ENCODE data around the gene ZNF564. TPM values are rescaled to one million over a fixed set of nuclear protein-coding genes. Genes with fewer than 3 reads are reported as not detected.
A peak's percentile ranks its signal among the peaks of the same experiment; 100 is the strongest.

Gene ZNF564
- total RNA-seq, 4 donors from 2014 or later = 16.4 to 25.6 (median 19.6) TPM

DNA sequence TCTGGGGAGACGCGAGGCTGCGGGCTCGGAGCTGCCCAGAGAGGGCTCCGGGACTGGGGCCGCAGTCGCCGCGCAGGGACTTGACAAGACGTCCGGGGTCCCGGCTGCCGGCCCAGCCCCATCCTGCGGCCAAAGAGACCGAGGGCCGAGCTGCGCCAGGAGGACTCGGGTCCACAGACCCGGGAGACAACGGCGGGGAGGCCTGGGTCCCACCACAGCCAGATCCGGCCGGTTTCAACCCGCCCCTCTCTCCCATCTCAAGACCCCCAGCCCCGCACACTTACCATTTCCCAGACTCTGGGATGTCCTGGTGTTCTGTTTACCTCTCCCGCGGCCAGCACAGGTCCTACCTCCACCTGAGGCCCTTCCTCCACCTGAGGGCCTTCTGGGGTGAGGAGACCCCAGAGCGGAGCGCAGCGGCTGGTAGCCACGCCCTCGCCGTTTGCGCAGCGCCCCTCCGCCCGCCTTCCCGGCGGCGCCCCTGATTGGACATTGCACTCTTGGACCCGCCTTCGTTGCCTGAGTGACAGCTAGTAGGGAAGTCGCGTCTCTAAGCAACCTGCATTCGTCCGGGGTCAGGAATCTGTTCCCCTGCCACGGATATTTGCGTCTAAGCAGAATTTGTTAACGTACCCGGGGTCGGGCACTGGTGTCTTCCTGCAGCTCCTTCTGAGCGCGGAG, 66.8 kb downstream of the ZNF564 start, which contains the start of gene ZNF709:
Gene ZNF709 (minus strand): TSS at position 446 of the 681 bp plus-strand sequence. CDS start 159 bp downstream, at position 287.
- WGBS, 2 donors (ENCODE audit: low coverage in 1 of 2) = 1% methylated on average over 51 of the region's 53 CpGs; no CpG with 5 or more reads in 1 of the 2 donors
- H3K4me1 ChIP-seq = peaks cover 0 to 23% (median 8%) of the 10 kb centered on the region in 4 donors
- H3K36me3 ChIP-seq = no peaks in the 10 kb centered on the region
- H3K27me3 ChIP-seq = no peaks in the 10 kb centered on the region
- intact Hi-C loops (cut with DNase I; ENCODE audit: low total_unique reads) = no loop called here
- H3K4me3 ChIP-seq = peak within 1 kb of the TSS; percentile 61 to 95 (median 84)
- H3K9me3 ChIP-seq = no peaks in the 10 kb centered on the region
- in situ Hi-C loops (cut with MboI; ENCODE audit: low pct_ligation_motif_present in 1 of 4, low pct_unique_long_range_greater_than_20kb in 1 of 4, low sequenced_read_pairs in 3 of 4) = no loop called here
- TF ChIP-seq EP300 (IDR thresholded peaks at IDR 0.05; ENCODE audit: low read depth) (no peak), POLR2A (IDR thresholded peaks at IDR 0.05) (peak; percentile 45), POLR2AphosphoS5 (IDR thresholded peaks at IDR 0.05) (peak in 2 of 3 donors; percentile 52 to 68)
- peak within 1 kb of the TSS; percentile 76 to 80 (median 77) for H3K27ac ChIP-seq
- DNase-seq = peak; percentile 93

DNA sequence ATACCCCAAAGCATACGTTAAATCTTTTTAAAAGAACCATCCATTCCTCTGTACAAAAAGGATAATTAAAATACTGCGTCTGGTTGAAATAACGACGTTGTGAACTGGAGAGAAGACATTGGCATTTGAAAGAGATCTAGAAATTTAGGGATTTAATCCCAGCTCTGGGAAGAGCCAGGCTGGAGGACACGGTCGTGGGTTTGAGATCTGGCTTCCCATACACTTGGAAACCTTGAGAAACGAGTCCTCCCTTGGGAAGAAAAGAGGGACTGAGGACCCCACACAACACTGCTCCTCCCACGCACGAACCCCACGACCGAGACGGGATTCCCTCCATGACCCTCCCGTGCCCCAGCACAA, 67.3 kb downstream of the ZNF564 start:
- peaks cover 0 to 24% (median 8%) of the 10 kb centered on the region in 4 donors for H3K4me1 ChIP-seq
- no peaks in the 10 kb centered on the region for H3K9me3 ChIP-seq
- 0 to 20% methylated on average over 1 to 13 of the region's 13 CpGs for WGBS, 2 donors (ENCODE audit: low coverage in 1 of 2)
- in situ Hi-C loops (cut with MboI; ENCODE audit: low pct_ligation_motif_present in 1 of 4, low pct_unique_long_range_greater_than_20kb in 1 of 4, low sequenced_read_pairs in 3 of 4) = no loop called here
- peak overlapping the region; percentile 61 to 95 (median 84) for H3K4me3 ChIP-seq
- H3K36me3 ChIP-seq = no peaks in the 10 kb centered on the region
- H3K27ac ChIP-seq = peak overlapping the region; percentile 76 to 80 (median 77)
- intact Hi-C loops (cut with DNase I; ENCODE audit: low total_unique reads) = no loop called here
- H3K27me3 ChIP-seq = no peaks in the 10 kb centered on the region
- no peak for TF ChIP-seq POLR2A (IDR thresholded peaks at IDR 0.05)
- TF ChIP-seq POLR2AphosphoS5 (IDR thresholded peaks at IDR 0.05) = no peak
- TF ChIP-seq, protein P1, sequence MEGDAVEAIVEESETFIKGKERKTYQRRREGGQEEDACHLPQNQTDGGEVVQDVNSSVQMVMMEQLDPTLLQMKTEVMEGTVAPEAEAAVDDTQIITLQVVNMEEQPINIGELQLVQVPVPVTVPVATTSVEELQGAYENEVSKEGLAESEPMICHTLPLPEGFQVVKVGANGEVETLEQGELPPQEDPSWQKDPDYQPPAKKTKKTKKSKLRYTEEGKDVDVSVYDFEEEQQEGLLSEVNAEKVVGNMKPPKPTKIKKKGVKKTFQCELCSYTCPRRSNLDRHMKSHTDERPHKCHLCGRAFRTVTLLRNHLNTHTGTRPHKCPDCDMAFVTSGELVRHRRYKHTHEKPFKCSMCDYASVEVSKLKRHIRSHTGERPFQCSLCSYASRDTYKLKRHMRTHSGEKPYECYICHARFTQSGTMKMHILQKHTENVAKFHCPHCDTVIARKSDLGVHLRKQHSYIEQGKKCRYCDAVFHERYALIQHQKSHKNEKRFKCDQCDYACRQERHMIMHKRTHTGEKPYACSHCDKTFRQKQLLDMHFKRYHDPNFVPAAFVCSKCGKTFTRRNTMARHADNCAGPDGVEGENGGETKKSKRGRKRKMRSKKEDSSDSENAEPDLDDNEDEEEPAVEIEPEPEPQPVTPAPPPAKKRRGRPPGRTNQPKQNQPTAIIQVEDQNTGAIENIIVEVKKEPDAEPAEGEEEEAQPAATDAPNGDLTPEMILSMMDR (IDR thresholded peaks at IDR 0.05) = no peak
- TF ChIP-seq EP300 (IDR thresholded peaks at IDR 0.05; ENCODE audit: low read depth) = no peak
- DNase-seq = no peak

DNA sequence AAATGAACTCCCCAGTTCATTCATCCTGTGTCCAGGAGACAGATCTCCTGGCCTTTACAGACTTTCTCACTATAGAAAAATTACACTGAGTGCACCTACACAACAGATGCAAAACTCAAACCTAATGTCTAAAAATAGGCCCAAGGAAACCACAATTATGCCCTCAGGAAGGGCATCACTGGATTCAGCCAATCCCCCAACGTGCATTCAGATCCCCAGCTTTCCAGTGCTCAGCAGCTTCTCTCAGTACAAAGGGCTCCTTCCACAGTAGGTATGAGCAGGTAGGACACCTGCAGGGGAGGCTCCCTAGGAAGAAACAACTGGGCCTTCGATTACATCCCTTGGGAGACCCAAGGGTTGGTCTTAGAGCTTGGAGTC, 68.8 kb downstream of the ZNF564 start:
- Histone ChIP-seq H3K27ac (no peak overlapping the region), H3K27me3 (no peaks in the 10 kb centered on the region), H3K4me1 (peaks cover 0 to 31% (median 8%) of the 10 kb centered on the region in 4 donors), H3K4me3 (no peak overlapping the region), H3K36me3 (no peaks in the 10 kb centered on the region), H3K9me3 (no peaks in the 10 kb centered on the region)
- DNase-seq = no peak
- WGBS, 2 donors (ENCODE audit: low coverage in 1 of 2) = 60 to 67% methylated on average over 1 to 2 of the region's 2 CpGs
- intact Hi-C loops (cut with DNase I; ENCODE audit: low total_unique reads) (no loop called here), in situ Hi-C loops (cut with MboI; ENCODE audit: low pct_ligation_motif_present in 1 of 4, low pct_unique_long_range_greater_than_20kb in 1 of 4, low sequenced_read_pairs in 3 of 4) (no loop called here)
- no peak for TF ChIP-seq POLR2AphosphoS5 (IDR thresholded peaks at IDR 0.05)
- TF ChIP-seq, protein P1 (IDR thresholded peaks at IDR 0.05) = no peak

DNA sequence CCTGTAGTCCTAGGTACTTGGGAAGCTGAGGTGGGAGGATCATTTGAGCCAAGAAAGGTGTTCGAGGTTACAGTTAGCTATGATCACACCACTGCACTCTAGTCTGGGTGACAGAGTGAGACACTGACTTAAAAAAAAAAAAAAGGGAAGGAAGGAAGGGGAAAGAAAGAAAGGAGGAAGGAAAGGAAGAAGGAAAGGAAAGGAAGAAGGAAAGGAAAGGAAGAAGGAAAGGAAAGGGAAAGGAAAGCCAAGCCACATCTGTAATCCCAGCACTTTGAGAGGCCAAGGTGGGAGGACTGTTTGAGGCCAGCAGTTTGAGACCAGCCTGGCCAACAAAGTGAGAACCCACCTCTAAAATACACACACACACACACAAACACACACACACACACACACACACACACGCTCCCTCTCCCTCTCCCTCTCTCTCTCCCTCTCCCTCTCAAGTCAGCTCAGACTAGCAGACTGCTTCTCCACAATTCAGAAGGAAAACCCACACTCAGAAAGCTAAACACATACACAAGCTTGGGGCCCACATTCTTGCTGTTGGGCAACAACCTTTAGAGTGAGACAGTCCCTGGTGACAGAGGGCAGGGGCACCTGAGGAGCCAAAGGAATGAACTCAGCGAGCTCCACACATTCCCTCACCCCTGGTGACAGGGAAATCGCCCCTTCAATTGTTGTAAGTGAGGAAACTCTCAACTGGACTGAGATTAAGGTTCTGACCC, 69.3 kb downstream of the ZNF564 start:
- in situ Hi-C loops (cut with MboI; ENCODE audit: low pct_ligation_motif_present in 1 of 4, low pct_unique_long_range_greater_than_20kb in 1 of 4, low sequenced_read_pairs in 3 of 4) (no loop called here), intact Hi-C loops (cut with DNase I; ENCODE audit: low total_unique reads) (no loop called here)
- no peak overlapping the region for H3K4me3 ChIP-seq
- TF ChIP-seq POLR2AphosphoS5 (IDR thresholded peaks at IDR 0.05) (no peak), POLR2A (IDR thresholded peaks at IDR 0.05) (no peak)
- no peaks in the 10 kb centered on the region for H3K27me3 ChIP-seq
- no peaks in the 10 kb centered on the region for H3K36me3 ChIP-seq
- no peak overlapping the region for H3K27ac ChIP-seq
- WGBS, 2 donors (ENCODE audit: low coverage in 1 of 2) = 77 to 85% methylated on average over 1 to 4 of the region's 4 CpGs
- no peaks in the 10 kb centered on the region for H3K9me3 ChIP-seq
- H3K4me1 ChIP-seq = peaks cover 0 to 31% (median 8%) of the 10 kb centered on the region in 4 donors
- DNase-seq = no peak

DNA sequence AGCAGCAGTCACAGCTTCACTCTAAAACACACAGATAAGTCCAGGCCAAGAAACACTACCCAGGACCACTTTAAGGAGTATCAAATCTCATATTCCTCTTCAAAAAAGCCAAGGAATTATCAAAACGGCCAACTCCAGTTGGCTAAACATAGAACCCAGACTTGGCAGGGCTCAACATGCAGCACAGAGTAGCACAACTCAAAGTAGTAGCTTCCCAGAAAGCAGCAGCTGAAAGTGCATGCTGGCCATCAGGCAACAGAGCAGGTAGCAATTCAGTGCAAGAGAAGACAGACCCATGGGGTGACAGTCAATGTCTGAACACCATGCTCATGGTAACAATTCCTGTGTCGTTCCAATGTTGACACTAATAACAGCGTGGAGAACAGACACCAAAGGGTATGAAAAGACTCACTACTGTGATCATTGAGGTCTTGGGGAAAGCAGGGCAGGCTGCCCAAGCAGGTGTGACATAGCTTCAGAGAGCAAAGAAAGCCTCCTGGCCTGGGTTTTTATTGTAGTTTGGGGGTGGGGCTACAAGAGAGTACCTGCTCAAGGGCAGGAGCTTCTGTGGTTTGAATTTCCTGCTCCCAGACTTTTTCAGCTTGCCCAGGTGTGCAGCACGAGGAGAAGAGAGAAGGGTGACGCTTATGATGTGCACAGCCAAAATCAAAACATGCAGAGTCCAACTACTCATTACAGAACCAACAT, 72.9 kb downstream of the ZNF564 start:
- Histone ChIP-seq H3K27ac (no peak overlapping the region), H3K4me3 (no peak overlapping the region), H3K36me3 (no peaks in the 10 kb centered on the region), H3K9me3 (no peaks in the 10 kb centered on the region), H3K27me3 (no peaks in the 10 kb centered on the region), H3K4me1 (peaks cover 0 to 18% (median under 1%) of the 10 kb centered on the region in 4 donors)
- TF ChIP-seq EP300 (IDR thresholded peaks at IDR 0.05; ENCODE audit: low read depth) = no peak
- no peak for TF ChIP-seq POLR2A (IDR thresholded peaks at IDR 0.05)
- peak; percentile 42 for DNase-seq
- intact Hi-C loops (cut with DNase I; ENCODE audit: low total_unique reads) = no loop called here
- WGBS, 2 donors (ENCODE audit: low coverage in 1 of 2) = 21 to 45% methylated on average over 2 to 5 of the region's 5 CpGs
- in situ Hi-C loops (cut with MboI; ENCODE audit: low pct_ligation_motif_present in 1 of 4, low pct_unique_long_range_greater_than_20kb in 1 of 4, low sequenced_read_pairs in 3 of 4) = no loop called here

Small RNA genes within 50 kb of the gene (small RNA-seq; reads per million reads assigned to genes)
- gene MTCO1P27 (0 reads per million in 4 donors), gene PPIAP20 (0 reads per million in 4 donors)

Other genes with a start within 250 kb of the ZNF564 start
- gene ZNF563, start 217.8 kb downstream of the ZNF564 start, total RNA-seq = 1 to 10 TPM; 1.2 to 6.5 (median 3.4) TPM
- 1 to 10 TPM in 1 of 4 donors, under 1 TPM in 1, not detected in 2; 0.96 to 2.2 TPM for gene ZNF442, start 185.8 kb downstream of the ZNF564 start, total RNA-seq
- gene ZNF799, start 150.2 kb downstream of the ZNF564 start, total RNA-seq = 1 to 10 TPM; 5.4 to 9.4 (median 7.9) TPM
- gene ZNF443, start 110.5 kb downstream of the ZNF564 start, total RNA-seq = 1 to 10 TPM; 1.8 to 8.1 (median 7.0) TPM
- gene ZNF709, start 66.7 kb downstream of the ZNF564 start, total RNA-seq = 1 to 10 TPM; 1.1 to 4.1 (median 2.2) TPM
- 10 to 100 TPM in 2 of 4 donors, 1 to 10 TPM in 2; 6.7 to 54.9 (median 10.8) TPM for gene ZNF490, start 59.3 kb upstream of the ZNF564 start, total RNA-seq
- gene ZNF791, start 59.4 kb upstream of the ZNF564 start, total RNA-seq = 10 to 100 TPM; 17.5 to 83.0 (median 24.9) TPM
- gene MAN2B1, start 115.3 kb upstream of the ZNF564 start, total RNA-seq = 100 to 1,000 TPM in 1 of 4 donors, 10 to 100 TPM in 3; 52.4 to 272 (median 70.1) TPM
- gene WDR83, start 115.3 kb upstream of the ZNF564 start, total RNA-seq = 10 to 100 TPM in 1 of 4 donors, 1 to 10 TPM in 2, not detected in 1; 7.6 to 36.3 (median 9.4) TPM
- 100 to 1,000 TPM; 117 to 139 (median 128) TPM for gene DHPS, start 130.4 kb upstream of the ZNF564 start, total RNA-seq
- not detected for gene GNG14, start 136.5 kb upstream of the ZNF564 start, total RNA-seq
- 1 to 10 TPM; 3.2 to 8.1 (median 4.9) TPM for gene FBXW9, start 145.1 kb upstream of the ZNF564 start, total RNA-seq
- gene TNPO2, start 172.4 kb upstream of the ZNF564 start, total RNA-seq = 100 to 1,000 TPM in 1 of 4 donors, 10 to 100 TPM in 3; 39.2 to 128 (median 62.7) TPM
- 100 to 1,000 TPM; 295 to 760 (median 327) TPM for gene TRIR, start 183.2 kb upstream of the ZNF564 start, total RNA-seq
- gene GET3, start 186.0 kb upstream of the ZNF564 start, total RNA-seq = 10 to 100 TPM; 18.3 to 75.2 (median 43.6) TPM
- 100 to 1,000 TPM; 121 to 325 (median 141) TPM for gene BEST2, start 200.3 kb upstream of the ZNF564 start, total RNA-seq
- gene HOOK2, start 224.1 kb upstream of the ZNF564 start, total RNA-seq = 100 to 1,000 TPM; 138 to 387 (median 215) TPM
- 100 to 1,000 TPM; 386 to 857 (median 664) TPM for gene JUNB, start 240.0 kb upstream of the ZNF564 start, total RNA-seq